Measurements from ENCODE around the gene GVQW3. TPM values are rescaled to one million over a fixed set of nuclear protein-coding genes. Genes with fewer than 3 reads are reported as not detected.

The GVQW3 gene
- total RNA-seq = 1 to 10 TPM; 1.8 to 8.1 (median 2.2) TPM

GRCh38 chr11:76380977-76381719 is at the start of gene GVQW3, which contains the start of gene THAP12:
Gene GVQW3 (plus strand): TSS chr11:76381323. CDS start chr11:76381829, 506 bp downstream.
Gene THAP12 (minus strand): TSS chr11:76381132. CDS start chr11:76380836, 296 bp downstream.
- Histone ChIP-seq H3K27me3 (no peaks in the 10 kb centered on the region), H3K27ac (peak within 1 kb of the TSS; percentile 63 to 89 (median 84)), H3K36me3 (peaks cover 0 to 9% (median 0%) of the 10 kb centered on the region in 3 donors), H3K4me3 (peak within 1 kb of the TSS; percentile 71 to 81 (median 78)), H3K4me1 (peaks cover 0 to 57% (median 19%) of the 10 kb centered on the region in 4 donors), H3K9me3 (no peaks in the 10 kb centered on the region)
- 0 to 1% methylated on average over 39 to 55 of the region's 69 CpGs for WGBS, 2 donors
- peak; percentile 94 to 95 for DNase-seq (ENCODE audit: low spot score in 2 of 2)
- peak; percentile 83 to 92 for TF ChIP-seq EP300 (IDR thresholded peaks at IDR 0.05)
- TF ChIP-seq POLR2A (IDR thresholded peaks at IDR 0.05) = peak in 1 of 2 donors; percentile 82
- peak in 4 of 5 experiments; percentile 11 to 53 (median 34) for TF ChIP-seq CTCF (IDR thresholded peaks at IDR 0.05)

GRCh38 chr11:76334826-76335389 is 46.2 kb upstream of the GVQW3 start:
- Histone ChIP-seq H3K36me3 (no peaks in the 10 kb centered on the region), H3K27me3 (no peaks in the 10 kb centered on the region), H3K9me3 (peaks cover 0 to 7% (median 0%) of the 10 kb centered on the region in 4 donors), H3K4me3 (no peak overlapping the region), H3K4me1 (peaks cover 0 to 21% (median 2%) of the 10 kb centered on the region in 4 donors), H3K27ac (no peak overlapping the region)
- DNase-seq (ENCODE audit: low spot score in 2 of 2) = no peak
- no peak for TF ChIP-seq CTCF (IDR thresholded peaks at IDR 0.05)
- no peak for TF ChIP-seq EP300 (IDR thresholded peaks at IDR 0.05)
- TF ChIP-seq POLR2A (IDR thresholded peaks at IDR 0.05) = no peak
- WGBS, 2 donors = 94 to 100% methylated on average over 4 to 5 of the region's 5 CpGs

GRCh38 chr11:76335842-76336241 is 45.3 kb upstream of the GVQW3 start:
- no peaks in the 10 kb centered on the region for H3K27me3 ChIP-seq
- H3K36me3 ChIP-seq = no peaks in the 10 kb centered on the region
- peaks cover 0 to 22% (median 3%) of the 10 kb centered on the region in 4 donors for H3K4me1 ChIP-seq
- no peak overlapping the region for H3K27ac ChIP-seq
- H3K4me3 ChIP-seq = no peak overlapping the region
- TF ChIP-seq EP300 (IDR thresholded peaks at IDR 0.05) (peak in 1 of 2 donors; percentile 24), POLR2A (IDR thresholded peaks at IDR 0.05) (no peak), CTCF (IDR thresholded peaks at IDR 0.05) (no peak)
- H3K9me3 ChIP-seq = peaks cover 0 to 7% (median 0%) of the 10 kb centered on the region in 4 donors
- no peak for DNase-seq (ENCODE audit: low spot score in 2 of 2)

- Histone ChIP-seq H3K27ac (no peak overlapping the region), H3K36me3 (no peaks in the 10 kb centered on the region), H3K27me3 (no peaks in the 10 kb centered on the region), H3K4me1 (peaks cover 0 to 22% (median 3%) of the 10 kb centered on the region in 4 donors), H3K9me3 (peaks cover 0 to 7% (median 0%) of the 10 kb centered on the region in 4 donors), H3K4me3 (no peak overlapping the region)
- TF ChIP-seq POLR2A (IDR thresholded peaks at IDR 0.05) (no peak), EP300 (IDR thresholded peaks at IDR 0.05) (no peak), CTCF (IDR thresholded peaks at IDR 0.05) (no peak)
- DNase-seq (ENCODE audit: low spot score in 2 of 2) = no peak
- WGBS, 2 donors = 77 to 86% methylated on average over 2 of the region's 2 CpGs
Observed at GRCh38 chr11:76336597-76336996, 44.5 kb upstream of the GVQW3 start.

GRCh38 chr11:76337469-76337868 is 43.7 kb upstream of the GVQW3 start:
- Histone ChIP-seq H3K27ac (peak overlapping the region in 2 of 4 donors; percentile 12 to 63), H3K4me1 (peaks cover 0 to 22% (median 3%) of the 10 kb centered on the region in 4 donors)
- TF ChIP-seq POLR2A (IDR thresholded peaks at IDR 0.05) (no peak), CTCF (IDR thresholded peaks at IDR 0.05) (no peak), EP300 (IDR thresholded peaks at IDR 0.05) (no peak)

More at GRCh38 chr11:76337469-76337868, 43.7 kb upstream of the GVQW3 start:
- no peak overlapping the region for H3K4me3 ChIP-seq
- 90 to 95% methylated on average over 1 of the region's 1 CpG for WGBS, 2 donors
- H3K9me3 ChIP-seq = peaks cover 0 to 7% (median 0%) of the 10 kb centered on the region in 4 donors
- DNase-seq (ENCODE audit: low spot score in 2 of 2) = no peak
- no peaks in the 10 kb centered on the region for H3K36me3 ChIP-seq
- H3K27me3 ChIP-seq = no peaks in the 10 kb centered on the region

All from tibial nerve (tissue), 4 donors.